OCI-LY1 (cell line): Measurements from ENCODE around the gene PRKD2.

Source experiments
- H2AFZ ChIP-seq: fragments of 200-600 bp; sonication (generic), shearing (Covaris generic); 2 replicates; pipeline ENCODE4 v1.6.0; 2014; ENCODE audit warnings: antibody characterized with exemption, mild to moderate bottlenecking, low read length
- H3F3A ChIP-seq: fragments of 200-600 bp; sonication (generic), shearing (Covaris generic); 2 replicates; pipeline ENCODE4 v1.6.0; 2014; ENCODE audit warnings: mild to moderate bottlenecking, antibody characterized with exemption, low read length, moderate library complexity; ENCODE audit not compliant: insufficient read depth
- H3K27ac ChIP-seq: fragments of 200-600 bp; sonication (generic); 2 replicates; pipeline ENCODE4 v1.5.1; 2014; ENCODE audit warnings: low read length, mixed run types, mild to moderate bottlenecking, low read depth; ENCODE audit not compliant: poor library complexity, severe bottlenecking
- H3K27me3 ChIP-seq: fragments of 200-600 bp; sonication (generic); 2 replicates; pipeline ENCODE4 v1.6.0; 2014; ENCODE audit warnings: antibody characterized with exemption, mild to moderate bottlenecking, low read length, moderate library complexity; ENCODE audit not compliant: insufficient read depth
- H3K36me3 ChIP-seq: fragments of 200-600 bp; sonication (generic); 2 replicates; pipeline ENCODE4 v1.6.1; 2014; ENCODE audit warnings: mild to moderate bottlenecking, antibody characterized with exemption, low read length, moderate library complexity, mixed read lengths; ENCODE audit not compliant: insufficient read depth
- H3K4me1 ChIP-seq: fragments of 200-600 bp; sonication (generic); 2 replicates; pipeline ENCODE4 v1.5.1; 2014; ENCODE audit warnings: mild to moderate bottlenecking, low read length, moderate library complexity; ENCODE audit not compliant: insufficient read depth, severe bottlenecking
- H3K4me2 ChIP-seq: fragments of 200-600 bp; sonication (generic), shearing (Covaris generic); 2 replicates; pipeline ENCODE4 v1.6.1; 2014; ENCODE audit warnings: low read length
- H3K4me3 ChIP-seq: fragments of 200-600 bp; sonication (generic); 2 replicates; pipeline ENCODE4 v1.5.1; 2014; ENCODE audit warnings: low read length, low read depth, mild to moderate bottlenecking, mixed read lengths; ENCODE audit not compliant: poor library complexity, severe bottlenecking
- H3K79me2 ChIP-seq: fragments of 200-600 bp; shearing (Covaris generic); 2 replicates; pipeline ENCODE4 v1.6.1; 2016; ENCODE audit warnings: mixed run types, low read length, mixed read lengths; ENCODE audit not compliant: insufficient read depth
- H3K9ac ChIP-seq: fragments of 200-600 bp; sonication (generic), shearing (Covaris generic); 2 replicates; pipeline ENCODE4 v1.6.1; 2014; ENCODE audit warnings: mild to moderate bottlenecking, low read length, mixed read lengths
- H3K9me2 ChIP-seq: fragments of 200-600 bp; sonication (generic), shearing (Covaris generic); 2 replicates; pipeline ENCODE4 v1.6.1; 2014; ENCODE audit warnings: low read depth, mild to moderate bottlenecking, low read length, mixed read lengths
- H3K9me3 ChIP-seq: fragments of 200-600 bp; shearing (Covaris generic); 2 replicates; pipeline ENCODE4 v1.6.1; 2014; ENCODE audit warnings: low read length, mixed read lengths
- H4K20me1 ChIP-seq: fragments of 200-600 bp; sonication (generic), shearing (Covaris generic); 2 replicates; pipeline ENCODE4 v1.6.0; 2016; ENCODE audit warnings: mild to moderate bottlenecking, low read length; ENCODE audit not compliant: insufficient read depth
- EZH2 ChIP-seq: fragments of 200-600 bp; sonication (generic), shearing (Covaris generic); IDR thresholded peaks from 2 replicates; pipeline ENCODE4 v1.8.0; 2017; ENCODE audit warnings: borderline replicate concordance, mixed run types, mild to moderate bottlenecking, antibody characterized with exemption, low read length, moderate library complexity, mixed read lengths
- TF ChIP-seq, protein P1 (sequence below): fragments of 200-600 bp; sonication (generic), shearing (Covaris generic); IDR thresholded peaks from 2 replicates; pipeline ENCODE4 v1.5.1; 2017; ENCODE audit warnings: mild to moderate bottlenecking, antibody characterized with exemption, low read length, moderate library complexity, mixed read lengths

Gene PRKD2

DNA sequence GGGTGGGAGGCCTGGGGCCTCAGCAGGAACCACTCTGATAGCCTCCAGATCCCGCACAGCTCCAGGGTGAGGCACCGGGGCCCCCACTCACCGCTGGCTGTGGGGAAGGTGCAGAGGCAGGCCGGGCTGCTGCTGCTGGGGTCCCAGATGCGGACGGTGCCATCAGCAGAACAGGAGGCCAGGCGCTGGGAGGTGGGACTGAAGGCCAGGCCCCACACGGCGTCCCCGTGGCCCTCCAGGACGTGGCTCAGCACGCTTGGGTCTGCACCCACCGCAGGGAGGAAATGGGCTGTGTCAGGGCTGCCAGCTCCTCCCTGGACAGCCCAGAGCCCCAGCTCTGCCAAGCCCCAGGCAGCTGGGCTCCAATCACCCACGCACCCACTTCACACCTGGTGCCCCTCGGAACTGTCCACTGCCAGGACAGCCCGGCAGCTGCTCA, 6.1 kb upstream of the PRKD2 start:
- Histone ChIP-seq H3K79me2 (no peaks in the 10 kb centered on the region), H3K27ac (peak overlapping the region; percentile 51), H3K9me2 (no peaks in the 10 kb centered on the region), H3K4me3 (no peak overlapping the region), H2AFZ (no peak overlapping the region), H3K4me1 (peaks cover 52% of the 10 kb centered on the region), H3F3A (0 out of 2 replicates have a peak, but pooled peaks cover 2% of the 10 kb centered on the region), H3K9me3 (no peaks in the 10 kb centered on the region), H3K4me2 (no peak overlapping the region), H3K27me3 (no peaks in the 10 kb centered on the region), H4K20me1 (no peaks in the 10 kb centered on the region), H3K36me3 (peaks cover 78% of the 10 kb centered on the region), H3K9ac (no peak overlapping the region)
- TF ChIP-seq, protein P1, sequence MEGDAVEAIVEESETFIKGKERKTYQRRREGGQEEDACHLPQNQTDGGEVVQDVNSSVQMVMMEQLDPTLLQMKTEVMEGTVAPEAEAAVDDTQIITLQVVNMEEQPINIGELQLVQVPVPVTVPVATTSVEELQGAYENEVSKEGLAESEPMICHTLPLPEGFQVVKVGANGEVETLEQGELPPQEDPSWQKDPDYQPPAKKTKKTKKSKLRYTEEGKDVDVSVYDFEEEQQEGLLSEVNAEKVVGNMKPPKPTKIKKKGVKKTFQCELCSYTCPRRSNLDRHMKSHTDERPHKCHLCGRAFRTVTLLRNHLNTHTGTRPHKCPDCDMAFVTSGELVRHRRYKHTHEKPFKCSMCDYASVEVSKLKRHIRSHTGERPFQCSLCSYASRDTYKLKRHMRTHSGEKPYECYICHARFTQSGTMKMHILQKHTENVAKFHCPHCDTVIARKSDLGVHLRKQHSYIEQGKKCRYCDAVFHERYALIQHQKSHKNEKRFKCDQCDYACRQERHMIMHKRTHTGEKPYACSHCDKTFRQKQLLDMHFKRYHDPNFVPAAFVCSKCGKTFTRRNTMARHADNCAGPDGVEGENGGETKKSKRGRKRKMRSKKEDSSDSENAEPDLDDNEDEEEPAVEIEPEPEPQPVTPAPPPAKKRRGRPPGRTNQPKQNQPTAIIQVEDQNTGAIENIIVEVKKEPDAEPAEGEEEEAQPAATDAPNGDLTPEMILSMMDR, result no peak
- TF ChIP-seq EZH2, result no peak

DNA sequence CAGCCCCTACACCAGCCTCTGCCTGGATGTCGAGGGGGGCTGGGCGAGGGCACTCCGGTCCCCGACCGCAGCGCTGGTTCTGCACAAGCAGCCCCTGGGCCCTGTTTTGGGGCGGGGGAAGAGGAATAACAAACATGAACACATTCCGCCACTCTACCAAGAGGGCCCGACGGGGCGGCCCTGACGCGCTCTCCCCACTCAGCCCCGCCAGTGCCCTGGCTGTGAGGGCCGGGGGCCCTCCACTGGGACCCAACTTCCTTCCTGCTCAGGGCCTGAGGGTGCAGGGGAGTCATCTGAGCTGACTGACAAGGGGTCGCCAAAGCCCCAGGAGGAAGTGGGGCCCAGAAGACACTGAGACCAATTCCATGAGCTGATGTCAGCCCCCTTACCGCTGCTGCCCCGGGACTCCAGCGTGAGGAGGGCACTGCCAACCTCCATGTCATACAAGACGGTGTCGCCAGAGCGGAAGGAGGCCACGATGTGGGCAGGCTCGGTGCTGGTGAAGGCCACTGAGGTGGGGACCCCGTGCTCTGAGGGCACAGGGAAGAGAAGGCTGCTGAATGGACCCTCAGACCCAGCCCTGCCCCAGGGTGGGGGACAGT, 5.6 kb upstream of the PRKD2 start:
- Histone ChIP-seq H3K27me3 (no peaks in the 10 kb centered on the region), H3K4me1 (peaks cover 57% of the 10 kb centered on the region), H3K9me2 (no peaks in the 10 kb centered on the region), H3K4me2 (no peak overlapping the region), H3K4me3 (no peak overlapping the region), H3K9me3 (no peaks in the 10 kb centered on the region), H4K20me1 (no peaks in the 10 kb centered on the region), H3K9ac (no peak overlapping the region), H3K79me2 (no peaks in the 10 kb centered on the region), H2AFZ (no peak overlapping the region), H3K27ac (peak overlapping the region; percentile 51), H3K36me3 (peaks cover 73% of the 10 kb centered on the region), H3F3A (0 out of 2 replicates have a peak, but pooled peaks cover 5% of the 10 kb centered on the region)
- TF ChIP-seq EZH2, result no peak
- TF ChIP-seq, protein P1, result no peak

DNA sequence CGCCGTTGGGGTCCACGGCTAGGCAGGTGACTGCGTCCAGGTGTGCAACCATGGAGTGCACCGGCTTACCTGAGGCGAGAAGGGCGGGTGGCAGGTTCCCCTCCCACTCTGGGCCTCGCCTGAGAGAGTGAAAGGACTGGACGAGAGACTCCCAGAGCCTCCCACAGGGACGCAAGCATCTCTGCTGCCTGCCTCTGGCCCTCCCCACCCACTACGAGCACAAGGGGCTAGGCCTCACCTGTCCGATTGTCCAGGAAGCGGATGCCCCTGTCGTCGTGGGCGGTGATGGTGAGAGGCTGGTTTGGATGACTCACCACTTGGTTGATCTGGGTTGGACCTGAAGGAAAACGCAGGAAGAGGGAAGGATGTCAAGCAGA, 5.1 kb upstream of the PRKD2 start:
- Histone ChIP-seq H3K4me2 (no peak overlapping the region), H3K36me3 (peaks cover 68% of the 10 kb centered on the region; the same call in 1 of the 2 replicates), H3K9me2 (no peaks in the 10 kb centered on the region), H2AFZ (no peak overlapping the region), H4K20me1 (no peaks in the 10 kb centered on the region), H3K9me3 (no peaks in the 10 kb centered on the region), H3F3A (0 out of 2 replicates have a peak, but pooled peaks cover 5% of the 10 kb centered on the region), H3K79me2 (no peaks in the 10 kb centered on the region), H3K9ac (no peak overlapping the region), H3K4me1 (peaks cover 61% of the 10 kb centered on the region), H3K27ac (peak overlapping the region; percentile 51), H3K4me3 (no peak overlapping the region), H3K27me3 (no peaks in the 10 kb centered on the region)
- no peak for TF ChIP-seq EZH2
- TF ChIP-seq, protein P1, result no peak
